ENCODE results near the gene TEX101.
A peak's percentile ranks its signal among the peaks of the same experiment; 100 is the strongest.

The TEX101 gene

GRCh38 chr19:43450545-43450997 lies 35.9 kb downstream of the TEX101 start:
- Histone ChIP-seq H3K9me3 (ENCODE audit: insufficient read depth, low read depth, low read length) (no peaks in the 10 kb centered on the region), H3K9ac (ENCODE audit: low read depth, low read length) (no peak overlapping the region), H3K27me3 (ENCODE audit: insufficient read depth, low read length) (no peaks in the 10 kb centered on the region), H3K4me1 (ENCODE audit: insufficient read depth, low read length) (no peaks in the 10 kb centered on the region), H3K36me3 (ENCODE audit: insufficient read depth, low read length) (no peaks in the 10 kb centered on the region), H3K27ac (ENCODE audit: low read depth, low read length) (no peak overlapping the region), H3K4me3 (ENCODE audit: low read length) (no peak overlapping the region)
- 94% methylated on average over 2 of the region's 2 CpGs for WGBS

GRCh38 chr19:43452582-43452981 lies 37.9 kb downstream of the TEX101 start:
- H3K27me3 ChIP-seq (ENCODE audit: insufficient read depth, low read length): no peaks in the 10 kb centered on the region
- H3K36me3 ChIP-seq (ENCODE audit: insufficient read depth, low read length): no peaks in the 10 kb centered on the region
- H3K4me3 ChIP-seq (ENCODE audit: low read length): no peak overlapping the region
- no peak overlapping the region for H3K9ac ChIP-seq (ENCODE audit: low read depth, low read length)
- no peaks in the 10 kb centered on the region for H3K9me3 ChIP-seq (ENCODE audit: insufficient read depth, low read depth, low read length)
- 84% methylated on average over 3 of the region's 3 CpGs for WGBS
- H3K27ac ChIP-seq (ENCODE audit: low read depth, low read length): no peak overlapping the region
- H3K4me1 ChIP-seq (ENCODE audit: insufficient read depth, low read length): no peaks in the 10 kb centered on the region

- WGBS: 89% methylated on average over 2 of the region's 2 CpGs
These were observed 39.3 kb downstream of the TEX101 start for GRCh38 chr19:43454031-43454430.

GRCh38 chr19:43455321-43456113 lies 40.8 kb downstream of the TEX101 start:
- Histone ChIP-seq H3K27me3 (ENCODE audit: insufficient read depth, low read length) (no peaks in the 10 kb centered on the region), H3K4me1 (ENCODE audit: insufficient read depth, low read length) (no peaks in the 10 kb centered on the region)
- 84% methylated on average over 9 of the region's 10 CpGs for WGBS

More at GRCh38 chr19:43454031-43454430, 39.3 kb downstream of the TEX101 start:
- no peaks in the 10 kb centered on the region for H3K36me3 ChIP-seq (ENCODE audit: insufficient read depth, low read length)
- no peak overlapping the region for H3K4me3 ChIP-seq (ENCODE audit: low read length)
- H3K9me3 ChIP-seq (ENCODE audit: insufficient read depth, low read depth, low read length): no peaks in the 10 kb centered on the region
- no peak overlapping the region for H3K9ac ChIP-seq (ENCODE audit: low read depth, low read length)
- H3K27me3 ChIP-seq (ENCODE audit: insufficient read depth, low read length): no peaks in the 10 kb centered on the region
- no peaks in the 10 kb centered on the region for H3K4me1 ChIP-seq (ENCODE audit: insufficient read depth, low read length)
- H3K27ac ChIP-seq (ENCODE audit: low read depth, low read length): no peak overlapping the region

GRCh38 chr19:43457809-43458208 lies 43.1 kb downstream of the TEX101 start:
- no peaks in the 10 kb centered on the region for H3K9me3 ChIP-seq (ENCODE audit: insufficient read depth, low read depth, low read length)
- H3K36me3 ChIP-seq (ENCODE audit: insufficient read depth, low read length): no peaks in the 10 kb centered on the region
- H3K4me1 ChIP-seq (ENCODE audit: insufficient read depth, low read length): no peaks in the 10 kb centered on the region
- no peak overlapping the region for H3K9ac ChIP-seq (ENCODE audit: low read depth, low read length)
- 77% methylated on average over 4 of the region's 4 CpGs for WGBS
- no peak overlapping the region for H3K4me3 ChIP-seq (ENCODE audit: low read length)
- no peak overlapping the region for H3K27ac ChIP-seq (ENCODE audit: low read depth, low read length)
- peaks cover 15% of the 10 kb centered on the region; the same call in 1 of the 2 replicates for H3K27me3 ChIP-seq (ENCODE audit: insufficient read depth, low read length)

More at GRCh38 chr19:43455321-43456113, 40.8 kb downstream of the TEX101 start:
- H3K9ac ChIP-seq (ENCODE audit: low read depth, low read length): no peak overlapping the region
- H3K4me3 ChIP-seq (ENCODE audit: low read length): no peak overlapping the region
- H3K27ac ChIP-seq (ENCODE audit: low read depth, low read length): no peak overlapping the region
- no peaks in the 10 kb centered on the region for H3K36me3 ChIP-seq (ENCODE audit: insufficient read depth, low read length)
- H3K9me3 ChIP-seq (ENCODE audit: insufficient read depth, low read depth, low read length): no peaks in the 10 kb centered on the region

GRCh38 chr19:43460362-43461016 lies 45.8 kb downstream of the TEX101 start:
- H3K27ac ChIP-seq (ENCODE audit: low read depth, low read length): no peak overlapping the region
- no peak overlapping the region for H3K4me3 ChIP-seq (ENCODE audit: low read length)
- no peaks in the 10 kb centered on the region for H3K36me3 ChIP-seq (ENCODE audit: insufficient read depth, low read length)
- peaks cover 30% of the 10 kb centered on the region for H3K27me3 ChIP-seq (ENCODE audit: insufficient read depth, low read length)
- no peak overlapping the region for H3K9ac ChIP-seq (ENCODE audit: low read depth, low read length)
- H3K9me3 ChIP-seq (ENCODE audit: insufficient read depth, low read depth, low read length): no peaks in the 10 kb centered on the region
- 83% methylated on average over 14 of the region's 16 CpGs for WGBS
- H3K4me1 ChIP-seq (ENCODE audit: insufficient read depth, low read length): no peaks in the 10 kb centered on the region; the same call in 1 of the 2 replicates

GRCh38 chr19:43461303-43461702 lies 46.6 kb downstream of the TEX101 start:
- H3K4me3 ChIP-seq (ENCODE audit: low read length): no peak overlapping the region
- no peak overlapping the region for H3K9ac ChIP-seq (ENCODE audit: low read depth, low read length)
- no peaks in the 10 kb centered on the region for H3K9me3 ChIP-seq (ENCODE audit: insufficient read depth, low read depth, low read length)
- H3K27me3 ChIP-seq (ENCODE audit: insufficient read depth, low read length): peaks cover 37% of the 10 kb centered on the region
- no peak overlapping the region for H3K27ac ChIP-seq (ENCODE audit: low read depth, low read length)
- H3K4me1 ChIP-seq (ENCODE audit: insufficient read depth, low read length): no peaks in the 10 kb centered on the region; the same call in 1 of the 2 replicates
- 89% methylated on average over 12 of the region's 12 CpGs for WGBS
- H3K36me3 ChIP-seq (ENCODE audit: insufficient read depth, low read length): no peaks in the 10 kb centered on the region

- Histone ChIP-seq H3K9ac (ENCODE audit: low read depth, low read length) (no peak overlapping the region), H3K27me3 (ENCODE audit: insufficient read depth, low read length) (peaks cover 37% of the 10 kb centered on the region), H3K27ac (ENCODE audit: low read depth, low read length) (no peak overlapping the region), H3K4me3 (ENCODE audit: low read length) (peak overlapping the region; percentile 83), H3K9me3 (ENCODE audit: insufficient read depth, low read depth, low read length) (no peaks in the 10 kb centered on the region), H3K4me1 (ENCODE audit: insufficient read depth, low read length) (no peaks in the 10 kb centered on the region; the same call in 1 of the 2 replicates), H3K36me3 (ENCODE audit: insufficient read depth, low read length) (no peaks in the 10 kb centered on the region)
- WGBS: 92% methylated on average over 5 of the region's 7 CpGs
These were observed 47.7 kb downstream of the TEX101 start for GRCh38 chr19:43462383-43462782.

GRCh38 chr19:43462785-43463380 lies 48.2 kb downstream of the TEX101 start:
- Histone ChIP-seq H3K4me1 (ENCODE audit: insufficient read depth, low read length) (no peaks in the 10 kb centered on the region; the same call in 1 of the 2 replicates), H3K9ac (ENCODE audit: low read depth, low read length) (peak overlapping the region; percentile 58), H3K27me3 (ENCODE audit: insufficient read depth, low read length) (peaks cover 37% of the 10 kb centered on the region), H3K27ac (ENCODE audit: low read depth, low read length) (peak overlapping the region; percentile 59; the same call in 1 of the 2 replicates), H3K4me3 (ENCODE audit: low read length) (peak overlapping the region; percentile 83), H3K9me3 (ENCODE audit: insufficient read depth, low read depth, low read length) (no peaks in the 10 kb centered on the region), H3K36me3 (ENCODE audit: insufficient read depth, low read length) (no peaks in the 10 kb centered on the region)
- 10% methylated on average over 33 of the region's 33 CpGs for WGBS

- WGBS: under 1% methylated on average over 57 of the region's 57 CpGs
- peaks cover 37% of the 10 kb centered on the region for H3K27me3 ChIP-seq (ENCODE audit: insufficient read depth, low read length)
- no peaks in the 10 kb centered on the region for H3K36me3 ChIP-seq (ENCODE audit: insufficient read depth, low read length)
- H3K4me1 ChIP-seq (ENCODE audit: insufficient read depth, low read length): no peaks in the 10 kb centered on the region; the same call in 1 of the 2 replicates
- peak overlapping the region; percentile 59; the same call in 1 of the 2 replicates for H3K27ac ChIP-seq (ENCODE audit: low read depth, low read length)
- H3K9me3 ChIP-seq (ENCODE audit: insufficient read depth, low read depth, low read length): no peaks in the 10 kb centered on the region
- peak overlapping the region; percentile 41; the same call in 1 of the 2 replicates for H3K9ac ChIP-seq (ENCODE audit: low read depth, low read length)
- peak overlapping the region; percentile 83 for H3K4me3 ChIP-seq (ENCODE audit: low read length)
These were observed 48.9 kb downstream of the TEX101 start for GRCh38 chr19:43463381-43464133.
